Pancreas (tissue), 10 donors: ENCODE measurements around the gene CCNF. TPM values are rescaled to one million over a fixed set of nuclear protein-coding genes. Genes with fewer than 3 reads are reported as not detected.

Source experiments
- ATAC-seq, 4 donors: fragments of 200-7000 bp; cut with Tn5 transposase; one replicate each; pipeline versions ENCODE4 v1.8.0 to v1.9.1; 2020; ENCODE audit warnings: mild to moderate bottlenecking in 4 of 4, moderate library complexity in 4 of 4
- DNase-seq, 6 donors: peaks; one replicate each; pipeline ENCODE4 v3.0.0-alpha.2; 2020
- FAIRE-seq: peaks from 2 replicates; lab custom pipeline; 2012; peaks lifted over from hg19 to GRCh38; lab: Jason Lieb, UNC
- H3K27ac ChIP-seq, 4 donors: fragments of 200-600 bp; sonication (generic); 1 replicate in 3 of 4; 2 replicates in 1 of 4; pipeline versions ENCODE4 v1.5.0 to v1.8.0; 2020
- H3K27me3 ChIP-seq, 4 donors: fragments of 200-600 bp; one replicate each; pipeline ENCODE4 v1.8.0; 2021
- H3K36me3 ChIP-seq, 3 donors: fragments of 200-600 bp; sonication (generic) in 1 of 3; one replicate each; pipeline versions ENCODE4 v1.5.0 to v1.8.0; 2020 to 2021
- H3K4me1 ChIP-seq, 3 donors: fragments of 200-600 bp; one replicate each; pipeline ENCODE4 v1.8.0; 2021
- H3K4me3 ChIP-seq, 4 donors: fragments of 200-600 bp; sonication (generic) in 2 of 4; one replicate each; pipeline versions ENCODE4 v1.5.0 to v1.8.0; 2020 to 2021
- H3K9me3 ChIP-seq, 4 donors: fragments of 200-600 bp; one replicate each; pipeline ENCODE4 v1.8.0; 2021
- WGBS, 2 donors: extraction: QIAGEN DNeasy Blood & Tissue Kit; methylation state at CpG; one replicate each; pipeline ENCODE4 v1.1.7; 2013; 5-methylcytosine and 5-hydroxymethylcytosine counted together
- intact Hi-C, 3 donors: fragments of 100-400 bp; cut with DNase I; formaldehyde crosslinking; loops; one replicate each; pipeline versions ENCODE4 v1.11.1 to v1.14.2; 2022
- polyA plus RNA-seq, 2 donors: library from polyadenylated mRNA; stranded (reverse); fragments of 200-250 nt; gene quantifications; one replicate each; pipeline ENCODE4 v1.2.3, GENCODE V29; 2013
- total RNA-seq, 6 donors: library from RNA; stranded (reverse); fragmentation: NEBNext Ultra II Directional in 4 of 6; extraction: Animal tissue kit (Norgen Biotek cat#: 25700) in 4 of 6; gene quantifications; one replicate each; pipeline versions ENCODE4 v1.2.1 to v1.2.4, GENCODE V29; 2021 to 2023
- TF ChIP-seq, protein P1 (sequence below), 4 donors: fragments of 200-600 bp; sonication (generic) in 3 of 4; IDR thresholded peaks; one replicate each; pipeline versions ENCODE4 v1.5.0 to v1.8.0; 2021; ENCODE audit warnings: antibody characterized with exemption in 4 of 4
- donor health status: healthy with polysubstance abuse.
- donor health status: DM: no; HTN: no; CAD: no; lungs with moderate emphysema.
- donor health status: DM: no; HTN: no; CAD: no.
- donor health status: control.
- donor health status: control.
- donor health status: Bipolar disorder and iron deficiency.
- donor health status: DM: yes; HTN: yes; CAD: no.
- donor health status: DM: no; HTN: no; CAD: no.
- donor health status: DM: no; HTN: no; CAD: no.
- donor health status: DM: yes; HTN: yes; CAD: no.

The CCNF gene
- total and polyA plus RNA-seq, 8 donors, result 0.69 to 2.6 (median 1.1) TPM

DNA sequence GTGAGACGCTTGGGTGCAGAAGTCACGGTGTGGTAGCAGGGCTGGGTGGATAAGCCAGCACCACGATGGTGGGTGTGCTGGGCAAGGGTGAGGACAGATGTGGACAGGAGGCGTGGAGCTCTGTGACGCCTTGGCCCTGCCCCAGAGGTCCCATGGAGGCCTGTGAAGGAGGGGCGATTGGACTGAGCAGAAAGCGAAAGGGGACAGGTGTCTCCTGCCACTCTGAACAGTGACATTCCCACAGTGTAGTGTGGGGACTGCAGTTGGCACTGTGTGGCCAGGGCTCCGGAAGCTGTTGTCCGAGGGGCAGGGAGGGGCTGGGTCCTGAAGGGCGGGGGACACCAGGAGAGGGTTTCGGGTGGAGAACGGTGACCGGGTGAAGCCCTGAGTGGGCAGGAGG is 53.0 kb downstream of the CCNF start:
- intact Hi-C loops, result no loop called here
- peak; percentile 6 to 46 (median 8) for ATAC-seq
- H3K36me3 ChIP-seq, result no peaks in the 10 kb centered on the region
- no peaks in the 10 kb centered on the region for H3K9me3 ChIP-seq
- TF ChIP-seq, protein P1, sequence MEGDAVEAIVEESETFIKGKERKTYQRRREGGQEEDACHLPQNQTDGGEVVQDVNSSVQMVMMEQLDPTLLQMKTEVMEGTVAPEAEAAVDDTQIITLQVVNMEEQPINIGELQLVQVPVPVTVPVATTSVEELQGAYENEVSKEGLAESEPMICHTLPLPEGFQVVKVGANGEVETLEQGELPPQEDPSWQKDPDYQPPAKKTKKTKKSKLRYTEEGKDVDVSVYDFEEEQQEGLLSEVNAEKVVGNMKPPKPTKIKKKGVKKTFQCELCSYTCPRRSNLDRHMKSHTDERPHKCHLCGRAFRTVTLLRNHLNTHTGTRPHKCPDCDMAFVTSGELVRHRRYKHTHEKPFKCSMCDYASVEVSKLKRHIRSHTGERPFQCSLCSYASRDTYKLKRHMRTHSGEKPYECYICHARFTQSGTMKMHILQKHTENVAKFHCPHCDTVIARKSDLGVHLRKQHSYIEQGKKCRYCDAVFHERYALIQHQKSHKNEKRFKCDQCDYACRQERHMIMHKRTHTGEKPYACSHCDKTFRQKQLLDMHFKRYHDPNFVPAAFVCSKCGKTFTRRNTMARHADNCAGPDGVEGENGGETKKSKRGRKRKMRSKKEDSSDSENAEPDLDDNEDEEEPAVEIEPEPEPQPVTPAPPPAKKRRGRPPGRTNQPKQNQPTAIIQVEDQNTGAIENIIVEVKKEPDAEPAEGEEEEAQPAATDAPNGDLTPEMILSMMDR (IDR thresholded peaks at IDR 0.05), result no peak
- H3K4me1 ChIP-seq, result peaks cover 27 to 38% (median 29%) of the 10 kb centered on the region in 3 donors
- H3K4me3 ChIP-seq, result peak overlapping the region in 2 of 4 donors; percentile 24 to 28
- no peaks in the 10 kb centered on the region for H3K27me3 ChIP-seq
- peak overlapping the region; percentile 54 to 77 (median 73) for H3K27ac ChIP-seq
- no peak for FAIRE-seq
- 37 to 39% methylated on average over 13 of the region's 13 CpGs for WGBS, 2 donors
- DNase-seq, result peak in 2 of 6 donors; percentile 40 to 56

- WGBS, 2 donors, result 30 to 33% methylated on average over 29 to 32 of the region's 32 CpGs
- FAIRE-seq (no peak), DNase-seq (peak in 4 of 6 donors; percentile 67 to 80 (median 70)), ATAC-seq (peak; percentile 46 to 65 (median 60))
- Histone ChIP-seq H3K9me3 (no peaks in the 10 kb centered on the region), H3K4me1 (peaks cover 21 to 34% (median 25%) of the 10 kb centered on the region in 3 donors), H3K36me3 (no peaks in the 10 kb centered on the region), H3K4me3 (peak overlapping the region in 2 of 4 donors; percentile 24 to 28), H3K27me3 (no peaks in the 10 kb centered on the region), H3K27ac (peak overlapping the region; percentile 54 to 77 (median 73))
- intact Hi-C loops, result no loop called here
- TF ChIP-seq, protein P1 (IDR thresholded peaks at IDR 0.05), result no peak
Measured at GRCh38 chr16:2482708-2483534, 53.7 kb downstream of the CCNF start.

- intact Hi-C loops, result no loop called here
- Histone ChIP-seq H3K27me3 (no peaks in the 10 kb centered on the region), H3K9me3 (no peaks in the 10 kb centered on the region), H3K4me3 (peak overlapping the region in 1 of 4 donors; percentile 28), H3K36me3 (no peaks in the 10 kb centered on the region), H3K27ac (no peak overlapping the region), H3K4me1 (peaks cover 18 to 31% (median 25%) of the 10 kb centered on the region in 3 donors)
- TF ChIP-seq, protein P1 (IDR thresholded peaks at IDR 0.05), result no peak
- peak in 1 of 6 donors; percentile 55 for DNase-seq
- no peak for ATAC-seq
- FAIRE-seq, result no peak
- WGBS, 2 donors, result 79 to 84% methylated on average over 16 of the region's 16 CpGs
Measured at GRCh38 chr16:2483939-2484897, 55.0 kb downstream of the CCNF start.

DNA sequence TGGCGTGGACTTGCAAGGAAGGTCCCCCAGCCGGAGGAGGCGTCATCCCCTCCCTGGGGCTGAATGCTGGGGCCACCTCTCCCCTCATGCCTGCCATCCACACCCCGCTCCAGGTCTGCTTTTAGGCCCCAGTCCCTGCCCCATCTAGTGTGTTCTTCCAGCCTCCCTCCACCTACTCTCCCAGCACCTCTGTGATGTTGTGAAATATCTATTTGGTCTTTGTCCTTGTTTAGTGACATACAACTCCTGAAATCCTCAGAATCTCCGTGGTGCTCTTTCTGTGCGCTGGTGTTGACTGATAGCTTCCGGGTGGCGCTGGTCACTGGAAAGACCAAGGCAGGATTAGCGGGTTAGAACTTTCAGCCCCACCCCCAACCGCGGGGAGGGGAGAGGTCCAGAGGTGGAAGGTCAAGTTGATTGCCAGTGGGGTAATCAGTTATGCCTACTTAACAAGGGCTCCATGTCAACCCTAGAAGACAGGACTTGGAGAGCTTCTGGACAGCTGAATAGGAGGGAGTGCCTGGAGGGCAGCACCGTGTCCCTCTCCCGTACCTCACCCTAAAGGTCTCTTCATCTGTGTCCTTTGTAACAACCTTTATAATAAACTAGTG is 55.8 kb downstream of the CCNF start:
- Histone ChIP-seq H3K27me3 (no peaks in the 10 kb centered on the region), H3K27ac (no peak overlapping the region), H3K4me1 (peaks cover 18 to 31% (median 24%) of the 10 kb centered on the region in 3 donors), H3K4me3 (no peak overlapping the region), H3K36me3 (no peaks in the 10 kb centered on the region), H3K9me3 (no peaks in the 10 kb centered on the region)
- TF ChIP-seq, protein P1 (IDR thresholded peaks at IDR 0.05), result no peak
- intact Hi-C loops, result no loop called here
- 68 to 69% methylated on average over 13 of the region's 13 CpGs for WGBS, 2 donors
- ATAC-seq, result no peak
- DNase-seq, result peak in 1 of 6 donors; percentile 38
- FAIRE-seq, result no peak
